ENCODE measurements around the gene EVL. TPM values are rescaled to one million over a fixed set of nuclear protein-coding genes. Genes with fewer than 3 reads are reported as not detected.

EVL gene
- total and polyA plus RNA-seq, 4 donors, result 54.5 to 99.9 (median 78.2) TPM

- no peak overlapping the region for H3K4me3 ChIP-seq
- H3K4me1 ChIP-seq (ENCODE audit: control insufficient read depth in 5 of 5, insufficient read depth in 5 of 5, low read length in 5 of 5), result peaks cover under 1 to 16% (median 11%) of the 10 kb centered on the region in 5 donors
- no peak for DNase-seq
- H3K36me3 ChIP-seq (ENCODE audit: control insufficient read depth in 4 of 4, insufficient read depth in 4 of 4, low read length in 4 of 4), result no peaks in the 10 kb centered on the region
- no peak overlapping the region for H3K9ac ChIP-seq (ENCODE audit: insufficient read depth in 1 of 2, low read length in 2 of 2)
- no peak for TF ChIP-seq CTCF (IDR thresholded peaks at IDR 0.05; ENCODE audit: control extremely low read depth, extremely low read depth)
- no peak for ATAC-seq (ENCODE audit: insufficient read depth, low FRiP score)
- WGBS, 2 donors, result 88 to 91% methylated on average over 11 of the region's 11 CpGs
- H3K27me3 ChIP-seq (ENCODE audit: control insufficient read depth in 3 of 3, insufficient read depth in 3 of 3, low read length in 2 of 3), result no peaks in the 10 kb centered on the region
- H3K27ac ChIP-seq (ENCODE audit: low read depth in 1 of 2, low read length in 1 of 2), result no peak overlapping the region
- no peaks in the 10 kb centered on the region for H3K9me3 ChIP-seq (ENCODE audit: control insufficient read depth in 4 of 4, insufficient read depth in 3 of 4, low read length in 3 of 4)
Measured at GRCh38 chr14:100070310-100070709, 5.1 kb downstream of the EVL start.

GRCh38 chr14:100071545-100071944 is 6.3 kb downstream of the EVL start:
- peaks cover under 1 to 18% (median 11%) of the 10 kb centered on the region in 5 donors for H3K4me1 ChIP-seq (ENCODE audit: control insufficient read depth in 5 of 5, insufficient read depth in 5 of 5, low read length in 5 of 5)
- no peak overlapping the region for H3K27ac ChIP-seq (ENCODE audit: low read depth in 1 of 2, low read length in 1 of 2)
- WGBS, 2 donors, result 63 to 75% methylated on average over 3 of the region's 3 CpGs

GRCh38 chr14:100072783-100073346 is 7.6 kb downstream of the EVL start:
- Histone ChIP-seq H3K27ac (ENCODE audit: low read depth in 1 of 2, low read length in 1 of 2) (peak overlapping the region in 1 of 2 donors; percentile 55), H3K27me3 (ENCODE audit: control insufficient read depth in 3 of 3, insufficient read depth in 3 of 3, low read length in 2 of 3) (no peaks in the 10 kb centered on the region), H3K9me3 (ENCODE audit: control insufficient read depth in 4 of 4, insufficient read depth in 3 of 4, low read length in 3 of 4) (no peaks in the 10 kb centered on the region), H3K4me3 (no peak overlapping the region), H3K9ac (ENCODE audit: insufficient read depth in 1 of 2, low read length in 2 of 2) (no peak overlapping the region), H3K4me1 (ENCODE audit: control insufficient read depth in 5 of 5, insufficient read depth in 5 of 5, low read length in 5 of 5) (peaks cover 6 to 18% (median 11%) of the 10 kb centered on the region in 5 donors), H3K36me3 (ENCODE audit: control insufficient read depth in 4 of 4, insufficient read depth in 4 of 4, low read length in 4 of 4) (no peaks in the 10 kb centered on the region)
- peak; percentile 54 for ATAC-seq (ENCODE audit: insufficient read depth, low FRiP score)
- no peak for DNase-seq
- peak; percentile 35 for TF ChIP-seq CTCF (IDR thresholded peaks at IDR 0.05; ENCODE audit: control extremely low read depth, extremely low read depth)
- WGBS, 2 donors, result 24 to 46% methylated on average over 14 of the region's 14 CpGs

More at GRCh38 chr14:100071545-100071944, 6.3 kb downstream of the EVL start:
- Histone ChIP-seq H3K9me3 (ENCODE audit: control insufficient read depth in 4 of 4, insufficient read depth in 3 of 4, low read length in 3 of 4) (no peaks in the 10 kb centered on the region), H3K27me3 (ENCODE audit: control insufficient read depth in 3 of 3, insufficient read depth in 3 of 3, low read length in 2 of 3) (no peaks in the 10 kb centered on the region), H3K36me3 (ENCODE audit: control insufficient read depth in 4 of 4, insufficient read depth in 4 of 4, low read length in 4 of 4) (no peaks in the 10 kb centered on the region), H3K9ac (ENCODE audit: insufficient read depth in 1 of 2, low read length in 2 of 2) (no peak overlapping the region), H3K4me3 (no peak overlapping the region)
- no peak for TF ChIP-seq CTCF (IDR thresholded peaks at IDR 0.05; ENCODE audit: control extremely low read depth, extremely low read depth)
- ATAC-seq (ENCODE audit: insufficient read depth, low FRiP score) (no peak), DNase-seq (no peak)

All from lung (tissue), 12 donors.